HepG2 (cell line): Measurements from ENCODE around the gene CHRNB1.

Experiments used
- EP300 ChIP-seq, 3 experiments: sonication (generic) in 1 of 3; formaldehyde crosslinking in 1 of 3; IDR thresholded peaks; 2 replicates each; pipeline versions ENCODE4 v1.5.1 to v1.6.1; 2011 to 2020; ENCODE audit warnings: low read depth in 2 of 3, low read length in 2 of 3, borderline replicate concordance in 1 of 3, improper control_type of control experiment in 1 of 3, mild to moderate bottlenecking in 1 of 3, missing genetic modification reagents in 1 of 3, moderate library complexity in 1 of 3
- NR1H2 ChIP-seq: sonication (generic); formaldehyde crosslinking; IDR thresholded peaks from 2 replicates; pipeline ENCODE4 v1.8.1; 2022; ENCODE audit warnings: low read depth, missing genetic modification reagents, borderline replicate concordance

- TF ChIP-seq NR1H2 (CRISPR knock-in tag) = no peak
- no peak for TF ChIP-seq EP300 (IDR thresholded peaks at IDR 0.05; ENCODE audit: low read depth in 2 of 2, low read length in 2 of 2)
- TF ChIP-seq EP300 (CRISPR knock-in tag; IDR thresholded peaks at IDR 0.05; ENCODE audit: borderline replicate concordance) = no peak
Observed at GRCh38 chr17:7396147-7396546, 48.7 kb upstream of the CHRNB1 start.
